Endometrial microvascular endothelial cells (primary cell): ENCODE results near the gene C9orf153. TPM values are rescaled to one million over a fixed set of nuclear protein-coding genes. Genes with fewer than 3 reads are reported as not detected.
"Not testable (repeated sequence)": the region's sequence is repeated elsewhere in the genome, so short reads cannot be mapped to it uniquely, and the experiment has no call there.

Source experiments
- in situ Hi-C: cut with HindIII; loops from 2 replicates; pipeline ENCODE4 v1.10.0; 2017; ENCODE audit warnings: low sequenced_read_pairs, low pct_unique_long_range_greater_than_20kb; ENCODE audit errors: inconsistent ontology term
- total RNA-seq: library from RNA; depleted of rRNA; stranded (reverse); fragments of >200 nt; gene quantifications from one replicate; pipeline ENCODE4 v1.2.3, GENCODE V29; 2015; ENCODE audit errors: inconsistent ontology term

C9orf153 gene
- total RNA-seq, 1 donor from 2014 or later = not detected

GRCh38 chr9:86202338-86202882 lies 57.0 kb downstream of the C9orf153 start:
- in situ Hi-C loops = no loop called here

GRCh38 chr9:86201474-86202337 lies 57.8 kb downstream of the C9orf153 start:
- in situ Hi-C loops = no loop called here

- in situ Hi-C loops = no loop called here
Measured at GRCh38 chr9:86200599-86201162, 58.8 kb downstream of the C9orf153 start.

DNA sequence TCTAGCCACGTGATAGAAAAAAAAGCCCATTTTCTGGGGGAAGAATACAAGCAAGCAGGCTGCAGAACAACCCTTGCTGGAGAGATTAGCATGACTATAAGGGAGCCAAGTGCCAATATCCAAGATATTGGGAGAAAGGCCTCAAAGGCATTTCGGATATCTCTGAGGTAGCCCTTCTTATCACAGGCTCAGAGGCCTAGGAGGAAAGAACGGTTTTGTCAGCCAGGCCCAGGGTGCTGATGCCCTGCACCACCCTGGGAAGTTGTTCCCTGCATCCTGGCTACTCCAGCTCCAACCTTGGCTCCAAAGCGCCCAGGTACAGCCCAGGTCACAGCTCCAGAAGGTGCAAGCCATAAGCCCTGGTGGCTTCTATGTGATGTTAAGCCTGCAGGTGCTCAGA lies 66.4 kb downstream of the C9orf153 start:
- in situ Hi-C loops = no loop called here

- in situ Hi-C loops = not testable (repeated sequence)
Measured at GRCh38 chr9:86190700-86191099, 68.8 kb downstream of the C9orf153 start.

GRCh38 chr9:86187121-86187520 lies 72.3 kb downstream of the C9orf153 start:
- in situ Hi-C loops = no loop called here

GRCh38 chr9:86186696-86187095 lies 72.8 kb downstream of the C9orf153 start:
- in situ Hi-C loops = no loop called here

DNA sequence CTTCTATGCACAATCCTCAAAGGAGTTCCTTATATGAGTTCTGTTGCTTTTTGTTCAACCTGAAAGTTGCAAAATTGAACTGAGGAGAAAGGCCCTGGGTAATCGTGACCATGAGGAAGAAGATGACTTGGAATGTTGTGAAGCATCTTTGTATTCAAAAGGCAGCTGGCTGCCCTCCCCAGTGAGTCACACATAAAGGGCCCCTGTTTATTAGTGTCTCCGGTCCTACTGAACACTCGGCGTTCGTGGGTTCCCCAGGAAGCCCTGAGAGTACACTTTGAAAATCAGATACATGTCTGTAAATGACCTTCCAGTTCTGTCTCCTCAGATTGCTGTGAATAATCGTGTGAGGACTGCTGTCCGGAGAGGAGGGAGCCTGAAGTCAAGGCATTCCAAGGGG lies 73.6 kb downstream of the C9orf153 start:
- in situ Hi-C loops = no loop called here

- in situ Hi-C loops = no loop called here
Measured at GRCh38 chr9:86184138-86184524, 75.3 kb downstream of the C9orf153 start.

GRCh38 chr9:86183229-86184137 lies 76.0 kb downstream of the C9orf153 start:
- in situ Hi-C loops = no loop called here

DNA sequence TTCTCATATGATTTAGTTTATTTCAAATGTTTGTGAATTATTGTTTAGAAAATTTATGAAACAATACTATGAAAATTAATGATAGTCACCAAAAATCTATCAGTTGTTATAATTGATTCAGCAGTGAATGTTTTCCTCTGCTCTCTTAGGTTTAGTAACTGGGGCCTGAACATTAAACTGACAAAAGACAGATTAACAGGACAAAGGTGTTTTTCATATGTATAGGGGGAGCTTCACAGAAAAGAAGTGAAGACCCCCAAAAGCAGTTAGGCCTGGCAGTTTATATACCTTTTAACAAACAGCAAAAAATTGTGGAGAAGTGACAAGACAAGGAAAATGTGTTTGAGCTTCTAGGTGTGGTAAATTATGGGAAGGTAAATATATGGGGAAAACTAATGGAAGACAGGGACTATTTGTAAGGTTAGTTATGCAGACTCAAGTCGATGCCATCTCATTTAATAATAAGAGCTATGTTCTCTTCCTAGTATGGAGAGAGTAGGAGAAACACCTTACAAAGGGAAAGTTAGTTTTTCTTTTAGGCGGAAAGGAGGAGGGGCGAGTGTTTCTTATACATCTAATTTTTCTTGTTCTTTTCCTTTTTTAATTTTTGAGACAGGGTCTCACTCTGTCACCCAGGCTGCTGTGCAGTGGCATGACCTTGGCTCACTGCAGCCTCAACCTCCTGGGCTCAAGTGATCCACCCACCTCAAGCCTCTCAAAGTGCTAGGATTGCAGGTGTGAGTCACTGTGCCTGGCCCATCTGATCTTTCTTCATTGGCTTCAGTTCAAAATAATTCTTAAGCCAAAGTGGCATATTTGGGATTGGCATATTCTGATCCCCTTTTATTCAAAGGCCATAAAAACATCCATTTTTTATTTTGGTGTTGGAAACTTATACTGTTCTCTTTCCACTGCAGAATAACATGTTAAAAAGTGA lies 77.8 kb downstream of the C9orf153 start:
- in situ Hi-C loops = no loop called here

DNA sequence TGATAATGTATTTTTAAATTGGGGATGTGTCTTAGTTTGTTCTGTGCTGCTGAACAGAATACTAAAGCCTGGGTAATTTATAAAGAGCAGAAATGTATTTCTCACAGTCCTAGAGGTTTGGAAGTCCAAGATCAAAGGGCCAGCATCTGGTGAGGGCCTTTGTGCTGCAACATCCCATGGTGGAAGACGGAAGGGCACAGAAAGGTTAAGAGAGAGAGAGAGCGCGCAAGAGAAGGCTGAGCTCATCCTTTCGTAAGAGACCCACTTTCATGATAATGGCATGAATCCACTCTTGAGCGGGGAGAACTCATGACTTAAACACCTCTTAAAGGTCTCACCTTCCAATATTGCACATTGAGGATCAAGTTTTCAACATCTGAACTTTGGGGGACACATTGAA lies 81.0 kb downstream of the C9orf153 start:
- in situ Hi-C loops = no loop called here

DNA sequence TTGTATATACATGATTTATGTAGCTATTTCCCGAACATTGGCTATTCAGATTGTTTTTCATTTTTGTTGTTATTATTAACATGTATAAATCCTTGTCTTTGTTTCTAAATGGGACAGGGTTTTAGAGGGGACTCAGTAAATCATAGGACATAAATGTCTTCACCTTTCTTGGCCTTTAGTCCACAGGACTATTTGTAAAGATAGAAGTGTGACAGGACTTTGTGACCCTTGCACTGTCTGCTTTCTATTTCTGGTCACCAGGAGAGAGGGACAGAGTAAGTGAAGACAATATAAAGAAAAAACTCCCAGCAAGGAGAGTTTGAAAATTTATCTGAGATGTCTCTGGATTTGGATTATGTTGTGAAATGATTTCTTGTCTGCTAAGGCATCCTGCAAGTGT lies 81.5 kb downstream of the C9orf153 start:
- in situ Hi-C loops = no loop called here

DNA sequence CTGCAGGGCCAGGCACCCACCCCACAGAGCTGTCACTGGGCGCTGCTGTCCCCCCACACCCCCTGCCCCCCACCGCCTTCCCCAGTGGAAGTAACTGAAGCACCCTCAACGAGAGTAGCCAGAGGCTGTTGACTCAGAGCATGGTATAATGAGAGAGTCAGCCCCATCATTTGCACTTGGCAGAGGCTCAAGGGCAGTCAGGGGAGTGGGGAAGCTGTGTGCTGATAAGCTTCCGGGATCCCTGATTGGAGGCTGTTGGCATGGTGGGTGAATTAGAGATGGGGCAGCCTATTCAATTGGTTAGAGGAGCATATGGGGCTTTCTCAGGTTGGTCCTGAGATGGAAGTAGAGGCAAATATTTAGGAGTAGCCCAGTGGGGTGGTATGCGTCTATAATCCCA lies 83.0 kb downstream of the C9orf153 start:
- in situ Hi-C loops = no loop called here

DNA sequence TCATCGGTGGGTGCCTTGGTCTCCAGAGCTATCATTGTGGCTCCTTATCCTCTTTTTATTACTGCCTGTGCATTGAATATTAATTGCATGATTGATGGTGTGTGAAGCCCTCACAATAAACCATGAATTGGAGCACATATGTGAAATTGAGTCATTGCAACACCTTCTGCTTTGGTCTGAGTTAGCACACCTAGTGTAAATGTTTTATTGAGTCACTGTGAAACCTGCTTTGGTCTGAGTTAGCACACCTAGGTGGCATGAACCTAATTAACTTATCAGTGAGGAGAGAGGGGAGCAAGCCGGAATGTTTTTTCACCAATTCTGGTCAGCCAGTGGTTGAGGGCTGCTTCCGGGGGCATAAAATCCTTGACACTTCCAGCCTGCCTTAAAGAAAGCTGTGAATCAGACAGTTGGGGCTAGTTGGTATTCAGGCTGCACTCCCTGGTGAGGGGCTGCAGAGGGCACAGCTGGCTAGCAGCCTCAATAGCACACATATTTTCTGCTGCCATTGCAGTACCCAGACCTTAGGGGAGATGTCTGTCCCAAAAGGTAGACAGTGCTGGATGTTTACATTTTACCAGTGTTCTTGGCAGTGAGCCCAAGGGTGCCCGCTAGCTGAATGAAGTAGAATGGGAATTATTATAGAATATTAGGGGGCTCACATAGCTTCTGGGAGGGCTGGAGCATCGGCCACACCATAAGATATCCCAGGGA lies 83.6 kb downstream of the C9orf153 start:
- in situ Hi-C loops = no loop called here

DNA sequence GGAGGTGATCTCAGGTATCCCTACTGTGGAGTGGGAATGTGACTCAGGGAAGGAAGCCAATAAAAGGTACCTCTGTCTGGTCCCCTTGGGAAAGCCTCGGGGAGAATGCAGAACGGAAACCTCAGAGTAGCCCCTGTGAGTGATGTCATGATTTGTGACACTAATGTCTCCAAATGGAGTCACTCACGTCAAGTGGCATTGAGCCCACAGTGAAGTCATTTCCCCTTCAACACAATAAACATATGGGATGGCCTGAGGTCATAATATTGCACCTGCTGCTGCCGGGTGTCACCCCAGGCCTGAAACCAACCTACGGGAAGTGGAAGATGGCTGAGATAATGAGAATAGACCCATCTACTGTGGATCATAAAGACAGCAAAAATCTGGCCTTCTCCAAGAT lies 84.2 kb downstream of the C9orf153 start:
- in situ Hi-C loops = no loop called here
